HepG2 (cell line): ENCODE measurements around the gene USP34. TPM values are rescaled to one million over a fixed set of nuclear protein-coding genes. Genes with fewer than 3 reads are reported as not detected.

Source experiments
- ATAC-seq: fragments of 200-7000 bp; cut with Tn5 transposase; 3 replicates; pipeline ENCODE4 v1.9.1; 2020; ENCODE audit warnings: mild to moderate bottlenecking, moderate library complexity
- BruUV-seq: library from RNA; stranded (reverse); fragments of 400-500 nt; replicated peaks from 2 replicates; lab custom pipeline; 2021; lab: Mats Ljungman, UMichigan
- CTCF ChIA-PET: fragments of 300-600 bp; formaldehyde crosslinking; extraction: SDS; loops from one replicate; lab custom pipeline; 2021; ENCODE audit warnings: low total read pairs, inconsistent platforms, low intra/inter-chr PET ratio; lab: Yijun Ruan, JAX
- POLR2A ChIA-PET: fragments of 350-600 bp; sonication (Branson Sonifier 250); formaldehyde crosslinking; loops from one replicate; lab custom pipeline; 2020; ENCODE audit warnings: antibody characterized with exemption, inconsistent platforms; lab: Yijun Ruan, JAX
- DNase-seq: peaks from one replicate; pipeline ENCODE4 v3.0.0-alpha.2; 2015; ENCODE audit warnings: low spot score
- FAIRE-seq: peaks from 3 replicates; lab custom pipeline; 2011; peaks lifted over from hg19 to GRCh38; lab: Jason Lieb, UNC
- H2AFZ ChIP-seq: one replicate; pipeline ENCODE4 v1.6.1; 2011; ENCODE audit warnings: low read length, inconsistent platforms
- H3K27ac ChIP-seq: fragments of 300-600 bp; 3 replicates; pipeline ENCODE4 v1.8.0; 2011; ENCODE audit warnings: mixed run types, mild to moderate bottlenecking, mixed read lengths, low read length, inconsistent platforms; ENCODE audit not compliant: insufficient read depth; ENCODE audit errors: extremely low read length
- H3K27me3 ChIP-seq, 2 experiments: fragments of 200-600 bp in 1 of 2; 2 replicates in 1 of 2; 3 replicates in 1 of 2; pipeline versions ENCODE4 v1.6.0 to v1.8.0; 2011; ENCODE audit warnings: low read length in 2 of 2, mild to moderate bottlenecking in 2 of 2, moderate library complexity in 2 of 2, inconsistent platforms in 1 of 2; ENCODE audit not compliant: insufficient read depth in 2 of 2, control insufficient read depth in 1 of 2
- H3K36me3 ChIP-seq, 2 experiments: fragments of 200-600 bp in 1 of 2; replicated peaks in 1 of 2; 2 replicates in 1 of 2; 3 replicates in 1 of 2; pipeline versions ENCODE4 v1.5.1 to v1.8.0; 2011; ENCODE audit warnings: low read length in 2 of 2, inconsistent platforms in 1 of 2; ENCODE audit not compliant: insufficient read depth in 2 of 2, control insufficient read depth in 1 of 2
- H3K4me1 ChIP-seq: 2 replicates; pipeline ENCODE4 v1.5.1; 2012; ENCODE audit warnings: low read length, inconsistent platforms; ENCODE audit not compliant: insufficient read depth
- H3K4me2 ChIP-seq: 2 replicates; pipeline ENCODE4 v1.6.0; 2011; ENCODE audit warnings: low read depth, low read length, inconsistent platforms
- H3K4me3 ChIP-seq, 3 experiments: fragments of 200-600 bp in 1 of 3; sonication (generic), shearing (Covaris generic) in 1 of 3; replicated peaks in 1 of 3; 2 replicates each; pipeline ENCODE4 v1.5.1; 2011 to 2016; ENCODE audit warnings: low read length in 3 of 3, inconsistent platforms in 2 of 3, low read depth in 2 of 3, mild to moderate bottlenecking in 2 of 3, control low read depth in 1 of 3, mixed read lengths in 1 of 3; ENCODE audit not compliant: insufficient read depth in 1 of 3
- H3K79me2 ChIP-seq: one replicate; pipeline ENCODE4 v1.6.1; 2011; ENCODE audit warnings: low read length, inconsistent platforms; ENCODE audit not compliant: insufficient read depth
- H3K9ac ChIP-seq: 2 replicates; pipeline ENCODE4 v1.6.0; 2011; ENCODE audit warnings: mild to moderate bottlenecking, low read depth, low read length, inconsistent platforms; ENCODE audit not compliant: insufficient read depth
- H3K9me3 ChIP-seq: 2 replicates; pipeline ENCODE4 v1.5.1; 2012; ENCODE audit warnings: mild to moderate bottlenecking, low read length
- H4K20me1 ChIP-seq: 2 replicates; pipeline ENCODE4 v1.6.0; 2011; ENCODE audit warnings: inconsistent platforms, mild to moderate bottlenecking, low read length, moderate library complexity; ENCODE audit not compliant: insufficient read depth
- CSRNP1 ChIP-seq: sonication (generic); formaldehyde crosslinking; IDR thresholded peaks from 2 replicates; pipeline ENCODE4 v1.8.1; 2023; ENCODE audit warnings: mild to moderate bottlenecking, missing genetic modification reagents
- ETS1 ChIP-seq: sonication (generic); formaldehyde crosslinking; IDR thresholded peaks from 2 replicates; pipeline ENCODE4 v1.4.0; 2020; ENCODE audit warnings: missing genetic modification reagents
- FOXK2 ChIP-seq: fragments of 450-650 bp; IDR thresholded peaks from 2 replicates; pipeline ENCODE4 v1.6.1; 2016
- GATAD2A ChIP-seq: IDR thresholded peaks from 2 replicates; pipeline ENCODE4 v1.6.1; 2016
- MAFF ChIP-seq: IDR thresholded peaks from 2 replicates; pipeline ENCODE4 v1.6.1; 2011; ENCODE audit warnings: low read depth, low read length, improper control_type of control experiment
- MNT ChIP-seq: fragments of 450-650 bp; IDR thresholded peaks from 2 replicates; pipeline ENCODE4 v1.6.1; 2016
- ZBTB25 ChIP-seq: IDR thresholded peaks from 2 replicates; pipeline ENCODE4 v1.6.1; 2018; ENCODE audit warnings: missing genetic modification reagents
- ZBTB44 ChIP-seq: sonication (generic); formaldehyde crosslinking; IDR thresholded peaks from 2 replicates; pipeline ENCODE4 v1.4.0; 2020; ENCODE audit warnings: missing genetic modification reagents
- ZNF136 ChIP-seq: sonication (generic); formaldehyde crosslinking; IDR thresholded peaks from 2 replicates; pipeline ENCODE4 v1.8.1; 2022; ENCODE audit warnings: low read depth, mild to moderate bottlenecking, moderate library complexity, missing genetic modification reagents
- ZNF280B ChIP-seq: sonication (generic); formaldehyde crosslinking; IDR thresholded peaks from 2 replicates; pipeline ENCODE4 v1.5.0; 2020; ENCODE audit warnings: missing genetic modification reagents, mild to moderate bottlenecking, borderline replicate concordance
- ZZZ3 ChIP-seq: sonication (generic); formaldehyde crosslinking; IDR thresholded peaks from 2 replicates; pipeline ENCODE4 v1.4.0; 2020; ENCODE audit warnings: missing genetic modification reagents, mild to moderate bottlenecking, borderline replicate concordance
- WGBS: methylation state at CpG from one replicate; pipeline ENCODE4 v1.1.6; 2017; ENCODE audit warnings: low lambda C conversion rate; 5-methylcytosine and 5-hydroxymethylcytosine counted together
- in situ Hi-C: cut with HindIII; loops from 2 replicates; pipeline ENCODE4 v1.10.0; 2017; ENCODE audit warnings: low pct_unique_long_range_greater_than_20kb; ENCODE audit not compliant: extremely low pct_ligation_motif_present
- intact Hi-C: fragments of 100-400 bp; cut with micrococcal nuclease; formaldehyde crosslinking; loops from one replicate; pipeline ENCODE4 v1.10.0; 2022; ENCODE audit not compliant: unreplicated experiment
- polyA plus RNA-seq, 8 experiments: library from polyadenylated mRNA; depleted of rRNA in 3 of 8; stranded (reverse) in 7 of 8; unstranded in 1 of 8; fragments of >200 nt; fragmentation: Illumina TruSeq in 4 of 8; extraction: Trizol in 4 of 8; gene quantifications; 2 replicates each; pipeline versions ENCODE4 v1.2.1 to v1.2.3, GENCODE V29; 2011 to 2016; ENCODE audit warnings: low read depth in 4 of 8, missing spikeins in 1 of 8, mixed read lengths in 1 of 8; ENCODE audit not compliant: insufficient read depth in 1 of 8
- total RNA-seq, 5 experiments: library from RNA; depleted of rRNA; stranded (reverse); fragments of >200 nt; fragmentation: Illumina TruSeq; extraction: Trizol; gene quantifications; 2 replicates each; pipeline ENCODE4 v1.2.3, GENCODE V29; 2016; ENCODE audit warnings: low read depth in 1 of 5

USP34 gene
- total and polyA plus RNA-seq, 2 of the 13 experiments (the other 11 are each of a cell fraction or from before 2014, with no cell fraction given), result 99.2 to 100 TPM

GRCh38 chr2:61471905-61472805 lies 1.3 kb upstream of the USP34 start:
- WGBS, result 33% methylated on average over 19 of the region's 19 CpGs
- H3K27ac ChIP-seq, result peak overlapping the region; percentile 97
- H3K4me3 ChIP-seq, result peak overlapping the region; percentile 89 to 99 (median 91)
- H3K4me1 ChIP-seq, result peaks cover 32% of the 10 kb centered on the region
- H3K9ac ChIP-seq, result peak overlapping the region; percentile 98
- ATAC-seq (peak; percentile 70), DNase-seq (peak; percentile 91), FAIRE-seq (peak; percentile 85)
- peaks cover 4 to 9% of the 10 kb centered on the region in 2 experiments; a peak in 3 of 5 replicates for H3K36me3 ChIP-seq
- no peaks in the 10 kb centered on the region for H3K9me3 ChIP-seq
- H3K79me2 ChIP-seq, result peaks cover 45% of the 10 kb centered on the region
- POLR2A ChIA-PET, result interaction anchor here (0.9 to 2.7 kb wide), 8 partner anchors 9 to 292 kb away, joined by 3 to 21 read pairs (median 6); partner anchors contain the start of gene XPO1
- H2AFZ ChIP-seq, result no peak overlapping the region
- peak overlapping the region; percentile 97 for H3K4me2 ChIP-seq
- H4K20me1 ChIP-seq, result peaks cover 6% of the 10 kb centered on the region; the same call in 1 of the 2 replicates
- CTCF ChIA-PET, result no interaction called here
- no peaks in the 10 kb centered on the region; a peak in 1 of 5 replicates for H3K27me3 ChIP-seq
- in situ Hi-C loops, result loop anchor here (5.0 kb wide), 1 partner anchor 50 kb away; no protein-coding TSS in a partner anchor
- intact Hi-C loops, result loop anchor here (1.0 to 2.0 kb wide), 3 partner anchors 29 to 64 kb away; no protein-coding TSS in a partner anchor
- no TSS peak for BruUV-seq
- 0 out of 2 replicates have a peak, but pooled peaks have one; percentile 20 for TF ChIP-seq CSRNP1 (CRISPR knock-in tag)
- TF ChIP-seq ETS1 (CRISPR knock-in tag), result no peak
- peak; percentile 21; the same call in 1 of the 2 replicates for TF ChIP-seq GATAD2A (CRISPR knock-in tag)
- TF ChIP-seq ZBTB25 (CRISPR knock-in tag), result no peak
- no peak for TF ChIP-seq ZZZ3 (CRISPR knock-in tag)
- TF ChIP-seq ZNF136 (CRISPR knock-in tag), result no peak
- TF ChIP-seq ZBTB44 (CRISPR knock-in tag), result no peak
- TF ChIP-seq FOXK2, result peak; percentile 91
- peak; percentile 90 for TF ChIP-seq MNT
- TF ChIP-seq MAFF, result 0 out of 2 replicates have a peak, but pooled peaks have one; percentile 4
- no peak for TF ChIP-seq ZNF280B (CRISPR knock-in tag)
